Endothelial cell (in vitro differentiated cells): Measurements from ENCODE around the gene SDR9C7. TPM values are rescaled to one million over a fixed set of nuclear protein-coding genes. Genes with fewer than 3 reads are reported as not detected.
"Not testable (repeated sequence)": the region's sequence is repeated elsewhere in the genome, so short reads cannot be mapped to it uniquely, and the experiment has no call there.

Experiments used
- DNase-seq: peaks from one replicate; pipeline ENCODE4 v3.0.0; 2021; ENCODE audit warnings: low spot score
- H3K27ac Mint-ChIP-seq: one replicate; pipeline ENCODE4 v1.8.0; 2021; ENCODE audit warnings: mixed read lengths, inconsistent platforms; ENCODE audit not compliant: unreplicated experiment
- H3K27me3 Mint-ChIP-seq: one replicate; pipeline ENCODE4 v1.8.0; 2021; ENCODE audit warnings: mild to moderate bottlenecking, moderate library complexity, mixed read lengths, inconsistent platforms; ENCODE audit not compliant: unreplicated experiment
- H3K36me3 Mint-ChIP-seq: one replicate; pipeline ENCODE4 v1.8.0; 2021; ENCODE audit warnings: mild to moderate bottlenecking, low read depth, mixed read lengths, inconsistent platforms; ENCODE audit not compliant: unreplicated experiment
- H3K4me1 Mint-ChIP-seq: one replicate; pipeline ENCODE4 v1.8.0; 2021; ENCODE audit warnings: mild to moderate bottlenecking, mixed read lengths, inconsistent platforms; ENCODE audit not compliant: unreplicated experiment
- H3K4me3 Mint-ChIP-seq: one replicate; pipeline ENCODE4 v1.8.0; 2021; ENCODE audit warnings: mild to moderate bottlenecking, mixed read lengths, inconsistent platforms; ENCODE audit not compliant: unreplicated experiment
- H3K9me3 Mint-ChIP-seq: one replicate; pipeline ENCODE4 v1.8.0; 2021; ENCODE audit warnings: mixed read lengths, inconsistent platforms; ENCODE audit not compliant: unreplicated experiment
- total RNA-seq: library from RNA; stranded (reverse); fragmentation: NEBNext Ultra II Directional; extraction: Animal tissue kit (Norgen Biotek cat#: 25700); gene quantifications from one replicate; pipeline ENCODE4 v1.2.1, GENCODE V29; 2021; ENCODE audit not compliant: unreplicated experiment
- TF ChIP-seq, protein P1 (sequence below): fragments of 200-600 bp; sonication (generic); IDR thresholded peaks from one replicate; pipeline ENCODE4 v1.5.0; 2021; ENCODE audit warnings: antibody characterized with exemption; ENCODE audit not compliant: unreplicated experiment

SDR9C7 gene
- total RNA-seq, 1 donor from 2014 or later, result not detected

DNA sequence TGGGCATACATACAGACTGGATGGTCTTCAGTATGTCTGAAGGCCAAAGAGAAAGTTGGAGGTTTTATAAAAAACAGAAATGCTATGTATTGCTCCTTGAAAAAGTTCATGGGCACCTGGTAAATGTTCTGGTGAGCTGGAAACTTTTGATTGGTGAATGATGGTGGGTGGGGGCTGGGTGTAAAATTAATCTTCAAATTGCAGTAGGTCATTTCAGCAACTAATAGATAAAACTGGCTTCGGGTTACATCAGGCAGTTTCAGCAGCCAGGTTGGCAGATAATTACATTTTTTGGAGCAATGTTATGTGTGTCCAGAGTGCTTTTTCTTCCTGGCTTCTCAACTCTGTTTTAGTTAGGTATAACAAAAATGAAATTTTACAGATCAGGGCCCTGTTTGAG is 35.3 kb downstream of the SDR9C7 start:
- TF ChIP-seq, protein P1, sequence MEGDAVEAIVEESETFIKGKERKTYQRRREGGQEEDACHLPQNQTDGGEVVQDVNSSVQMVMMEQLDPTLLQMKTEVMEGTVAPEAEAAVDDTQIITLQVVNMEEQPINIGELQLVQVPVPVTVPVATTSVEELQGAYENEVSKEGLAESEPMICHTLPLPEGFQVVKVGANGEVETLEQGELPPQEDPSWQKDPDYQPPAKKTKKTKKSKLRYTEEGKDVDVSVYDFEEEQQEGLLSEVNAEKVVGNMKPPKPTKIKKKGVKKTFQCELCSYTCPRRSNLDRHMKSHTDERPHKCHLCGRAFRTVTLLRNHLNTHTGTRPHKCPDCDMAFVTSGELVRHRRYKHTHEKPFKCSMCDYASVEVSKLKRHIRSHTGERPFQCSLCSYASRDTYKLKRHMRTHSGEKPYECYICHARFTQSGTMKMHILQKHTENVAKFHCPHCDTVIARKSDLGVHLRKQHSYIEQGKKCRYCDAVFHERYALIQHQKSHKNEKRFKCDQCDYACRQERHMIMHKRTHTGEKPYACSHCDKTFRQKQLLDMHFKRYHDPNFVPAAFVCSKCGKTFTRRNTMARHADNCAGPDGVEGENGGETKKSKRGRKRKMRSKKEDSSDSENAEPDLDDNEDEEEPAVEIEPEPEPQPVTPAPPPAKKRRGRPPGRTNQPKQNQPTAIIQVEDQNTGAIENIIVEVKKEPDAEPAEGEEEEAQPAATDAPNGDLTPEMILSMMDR, result no peak
- peaks cover 7% of the 10 kb centered on the region for H3K27me3 Mint-ChIP-seq
- no peaks in the 10 kb centered on the region for H3K4me1 Mint-ChIP-seq
- no peak for DNase-seq
- peaks cover 25% of the 10 kb centered on the region for H3K9me3 Mint-ChIP-seq
- H3K27ac Mint-ChIP-seq, result no peak overlapping the region
- H3K36me3 Mint-ChIP-seq, result peaks cover 12% of the 10 kb centered on the region
- H3K4me3 Mint-ChIP-seq, result no peak overlapping the region

DNA sequence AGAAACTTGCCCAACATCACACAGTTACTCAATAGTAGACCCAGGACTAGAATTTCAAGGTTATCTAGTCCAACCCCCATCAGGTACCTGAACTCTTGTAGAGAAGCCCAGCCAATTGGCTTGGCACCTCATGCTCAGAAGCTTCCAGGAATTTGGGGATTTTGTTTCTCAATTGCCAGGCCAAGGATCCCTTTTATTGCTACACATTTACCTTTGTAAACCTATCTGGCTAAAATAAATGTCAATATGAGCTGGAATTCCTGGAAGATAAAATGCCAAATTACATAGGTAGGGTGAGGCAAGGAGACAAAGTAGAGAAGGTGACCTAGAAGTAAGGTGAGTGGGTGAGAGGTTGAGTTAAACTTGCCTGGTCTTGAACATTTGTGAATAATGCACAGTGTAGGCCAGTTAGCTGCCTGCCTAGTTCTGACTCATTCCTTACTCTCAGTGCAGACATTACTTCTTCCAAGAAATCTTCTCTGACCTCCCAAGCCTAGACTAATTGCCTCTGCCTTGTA is 36.3 kb downstream of the SDR9C7 start:
- Mint-ChIP-seq H3K36me3 (peaks cover 12% of the 10 kb centered on the region), H3K4me1 (no peaks in the 10 kb centered on the region), H3K9me3 (peaks cover 23% of the 10 kb centered on the region), H3K27ac (no peak overlapping the region), H3K27me3 (peaks cover 7% of the 10 kb centered on the region), H3K4me3 (no peak overlapping the region)
- TF ChIP-seq, protein P1, result no peak
- DNase-seq, result no peak

DNA sequence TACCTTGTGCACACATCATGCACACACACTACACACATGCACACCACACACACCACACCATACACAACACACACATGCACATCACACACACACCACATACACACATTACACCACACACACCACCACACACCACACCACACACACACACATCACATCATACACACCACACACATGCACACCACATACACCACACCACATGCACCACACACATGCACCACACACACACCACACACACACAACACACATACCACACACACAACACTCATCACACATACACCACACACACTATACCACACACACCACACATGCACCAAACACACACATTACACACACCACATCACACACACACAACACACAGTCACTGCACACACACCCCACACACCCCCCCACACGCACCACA is 38.1 kb downstream of the SDR9C7 start:
- TF ChIP-seq, protein P1, result no peak
- H3K36me3 Mint-ChIP-seq, result peaks cover under 1% of the 10 kb centered on the region
- peaks cover 11% of the 10 kb centered on the region for H3K9me3 Mint-ChIP-seq
- no peaks in the 10 kb centered on the region for H3K4me1 Mint-ChIP-seq
- H3K27ac Mint-ChIP-seq, result no peak overlapping the region
- no peak overlapping the region for H3K4me3 Mint-ChIP-seq
- DNase-seq, result no peak
- peaks cover 3% of the 10 kb centered on the region for H3K27me3 Mint-ChIP-seq

DNA sequence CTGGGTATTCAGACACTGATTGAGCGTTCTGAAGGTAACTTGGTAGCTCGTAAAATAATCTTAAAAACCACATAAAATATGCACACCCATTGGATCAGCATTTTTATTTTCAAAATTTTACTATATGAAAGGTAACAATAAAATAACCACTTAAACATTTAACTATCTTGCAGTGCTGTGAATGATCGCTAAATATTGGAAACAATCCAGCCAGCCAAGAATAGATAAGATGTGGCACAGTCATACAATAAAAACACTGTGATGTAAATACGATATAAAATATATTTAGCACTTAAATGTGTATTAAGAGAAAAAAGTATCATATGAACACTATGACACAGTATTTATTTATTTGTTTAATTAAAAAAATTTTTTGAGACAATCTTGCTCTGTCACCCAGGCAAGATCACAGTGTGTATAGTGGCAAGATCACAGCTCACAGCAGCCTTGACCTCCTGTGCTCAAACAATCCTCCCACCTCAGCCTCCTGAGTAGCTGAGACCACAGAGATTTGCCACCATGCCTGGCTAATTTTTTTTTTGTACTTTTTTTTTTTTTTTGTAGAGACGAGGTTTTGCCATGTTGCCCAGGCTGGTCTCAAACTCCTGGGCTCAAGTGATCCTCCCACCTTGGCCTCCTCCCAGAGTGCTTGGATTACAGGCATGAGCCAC is 39.4 kb downstream of the SDR9C7 start:
- DNase-seq, result no peak
- no peak overlapping the region for H3K4me3 Mint-ChIP-seq
- H3K27me3 Mint-ChIP-seq, result peaks cover 3% of the 10 kb centered on the region
- peaks cover 7% of the 10 kb centered on the region for H3K9me3 Mint-ChIP-seq
- H3K4me1 Mint-ChIP-seq, result no peaks in the 10 kb centered on the region
- H3K36me3 Mint-ChIP-seq, result no peaks in the 10 kb centered on the region
- TF ChIP-seq, protein P1, result no peak
- no peak overlapping the region for H3K27ac Mint-ChIP-seq

DNA sequence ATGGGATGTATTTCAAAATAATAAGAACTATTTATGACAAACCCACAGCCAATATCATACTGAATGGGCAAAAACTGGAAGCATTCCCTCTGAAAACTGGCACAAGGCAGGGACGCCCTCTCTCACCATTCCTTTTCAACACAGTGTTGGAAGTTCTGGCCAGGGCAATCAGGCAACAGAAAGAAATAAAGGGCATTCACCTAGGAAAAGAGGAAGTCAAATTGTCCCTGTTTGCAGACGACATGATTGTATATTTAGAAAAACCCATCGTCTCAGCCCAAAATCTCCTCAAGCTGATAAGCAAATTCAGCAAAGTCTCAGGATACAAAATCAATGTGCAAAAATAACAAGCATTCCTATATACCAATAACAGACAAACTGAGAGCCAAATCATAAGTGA is 42.3 kb downstream of the SDR9C7 start:
- H3K36me3 Mint-ChIP-seq, DNase-seq, H3K4me1 Mint-ChIP-seq, H3K27ac Mint-ChIP-seq, H3K27me3 Mint-ChIP-seq, H3K4me3 Mint-ChIP-seq: not testable (repeated sequence)
- peaks cover 16% of the 10 kb centered on the region for H3K9me3 Mint-ChIP-seq
